Amniotic stem cell (primary cell): ENCODE results near the gene LHX1.

Source experiments
- DNase-seq: peaks from one replicate; lab custom pipeline; 2025; lab: John Stamatoyannopoulos, UW

Gene LHX1

DNA sequence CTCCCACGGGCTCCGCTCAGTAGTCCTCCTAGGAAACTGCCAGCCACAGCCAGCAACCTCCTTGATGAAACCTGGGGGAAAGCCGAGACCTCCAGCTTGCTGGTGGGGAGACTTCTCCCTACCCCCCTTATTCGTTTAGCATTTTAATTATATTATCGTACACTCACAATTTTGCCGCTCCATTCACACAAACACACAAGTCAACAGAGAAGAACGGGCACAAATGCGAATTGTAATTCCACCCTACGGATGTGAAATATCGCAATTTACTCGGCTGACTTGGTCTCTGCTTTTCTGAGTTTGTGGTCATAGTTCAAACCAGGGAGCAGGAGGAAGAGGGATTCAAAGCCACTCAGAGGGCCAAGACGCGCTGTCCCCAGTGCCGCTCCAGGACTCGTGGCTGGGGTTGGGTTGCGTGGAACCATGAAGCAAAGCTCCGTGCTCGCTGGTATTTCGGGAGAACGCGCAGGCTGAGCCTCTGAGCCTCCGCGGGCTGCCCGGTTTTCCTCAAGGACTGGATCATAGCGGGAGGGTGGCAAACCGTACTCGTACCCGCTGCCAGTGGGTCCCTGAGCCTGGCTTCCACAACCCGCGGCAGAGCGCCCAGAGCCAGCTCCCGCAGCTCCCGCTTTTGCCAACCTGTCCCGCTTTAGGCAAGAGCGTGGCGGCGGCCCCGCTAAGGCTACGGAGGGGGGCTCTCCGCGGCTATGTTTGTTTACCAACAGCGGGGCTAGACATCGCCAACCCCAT, 2.0 kb downstream of the LHX1 start:
- no peak for DNase-seq

DNA sequence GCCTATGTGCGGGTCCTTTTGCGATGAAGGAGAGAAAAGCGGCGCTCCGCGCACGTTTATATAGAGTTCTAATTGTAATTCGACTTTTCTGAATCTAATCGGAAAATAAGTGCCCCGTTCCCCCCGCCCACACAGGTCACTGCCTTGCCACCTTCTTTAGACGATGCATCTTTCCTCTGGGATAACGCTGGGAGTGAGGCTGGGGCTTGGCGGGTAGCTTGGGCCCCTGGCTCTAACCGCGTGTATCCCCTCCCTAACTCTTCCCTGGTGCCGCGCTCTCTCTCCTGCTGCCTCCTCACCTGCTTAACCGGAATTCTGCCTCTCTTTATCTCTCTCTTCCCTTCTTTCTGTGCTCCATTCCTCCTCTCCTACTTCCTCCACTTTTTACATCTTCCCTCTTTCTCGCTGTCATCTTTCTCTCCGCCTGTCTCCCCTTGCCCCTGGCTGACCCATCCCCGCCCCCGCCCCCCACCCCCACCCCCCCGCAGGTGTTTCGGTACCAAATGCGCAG, 2.6 kb downstream of the LHX1 start:
- no peak for DNase-seq

DNA sequence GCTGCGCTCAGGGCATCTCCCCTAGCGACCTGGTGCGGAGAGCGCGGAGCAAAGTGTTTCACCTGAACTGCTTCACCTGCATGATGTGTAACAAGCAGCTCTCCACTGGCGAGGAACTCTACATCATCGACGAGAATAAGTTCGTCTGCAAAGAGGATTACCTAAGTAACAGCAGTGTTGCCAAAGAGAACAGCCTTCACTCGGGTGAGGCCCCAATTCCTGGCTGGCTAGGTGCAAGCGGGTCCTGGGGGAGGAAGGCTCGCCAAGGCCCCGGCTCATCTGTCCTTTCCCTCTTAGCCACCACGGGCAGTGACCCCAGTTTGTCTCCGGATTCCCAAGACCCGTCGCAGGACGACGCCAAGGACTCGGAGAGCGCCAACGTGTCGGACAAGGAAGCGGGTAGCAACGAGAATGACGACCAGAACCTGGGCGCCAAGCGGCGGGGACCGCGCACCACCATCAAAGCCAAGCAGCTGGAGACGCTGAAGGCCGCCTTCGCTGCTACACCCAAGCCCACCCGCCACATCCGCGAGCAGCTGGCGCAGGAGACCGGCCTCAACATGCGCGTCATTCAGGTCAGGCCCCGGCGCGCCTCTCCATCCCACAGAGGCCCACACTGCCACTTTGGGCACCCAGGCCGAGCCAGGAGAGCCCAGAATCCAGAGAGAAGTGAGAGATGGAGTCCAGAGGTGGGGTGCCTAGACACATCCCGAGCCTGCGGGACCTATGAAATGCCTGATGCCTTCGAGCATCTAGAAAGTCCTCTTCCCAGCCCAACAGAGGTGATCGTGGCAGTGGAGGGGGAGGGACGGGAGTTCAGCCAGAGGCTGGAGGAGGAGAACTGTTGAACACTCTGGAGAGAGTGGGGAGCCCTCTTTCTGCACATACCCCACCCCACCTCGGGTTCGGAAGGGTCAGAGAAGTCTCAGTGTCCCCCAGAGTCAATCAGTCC, 3.3 kb downstream of the LHX1 start:
- DNase-seq: no peak

DNA sequence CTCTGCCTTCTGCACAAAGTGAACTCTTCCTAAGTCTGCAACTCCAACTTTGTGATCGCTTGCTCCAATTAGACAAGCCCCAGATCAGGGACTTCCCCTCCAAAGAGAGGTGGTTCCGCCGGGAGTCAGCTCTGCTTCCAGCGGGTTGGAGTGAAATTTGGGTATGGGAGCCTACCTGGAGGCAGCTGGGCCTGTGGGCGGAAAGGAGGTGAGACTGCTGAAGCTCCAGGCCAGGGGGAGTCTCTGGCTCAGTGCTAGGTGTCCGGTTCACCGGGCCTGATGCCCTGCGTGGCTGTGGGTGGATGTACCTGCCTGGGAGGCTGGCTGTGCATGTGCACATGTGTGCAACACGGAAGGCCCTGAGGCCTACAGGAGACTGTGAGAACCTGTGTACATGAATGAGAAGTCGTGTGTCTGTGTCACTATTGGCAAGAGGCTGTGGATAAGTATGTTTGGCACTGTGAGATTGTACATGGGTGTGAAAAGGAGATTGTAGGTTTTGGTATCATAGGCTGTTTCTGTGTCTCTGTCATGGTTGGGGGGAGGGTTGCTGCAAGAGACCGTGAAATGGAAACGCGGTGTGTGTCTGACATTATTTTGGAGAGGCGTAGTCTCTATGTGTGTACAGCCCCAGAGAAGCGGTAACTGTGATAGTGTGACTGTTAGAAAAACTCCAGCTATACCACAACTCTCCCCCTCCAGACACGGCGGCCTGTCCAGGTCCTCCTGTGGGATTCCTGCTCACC, 4.2 kb downstream of the LHX1 start:
- DNase-seq: no peak

DNA sequence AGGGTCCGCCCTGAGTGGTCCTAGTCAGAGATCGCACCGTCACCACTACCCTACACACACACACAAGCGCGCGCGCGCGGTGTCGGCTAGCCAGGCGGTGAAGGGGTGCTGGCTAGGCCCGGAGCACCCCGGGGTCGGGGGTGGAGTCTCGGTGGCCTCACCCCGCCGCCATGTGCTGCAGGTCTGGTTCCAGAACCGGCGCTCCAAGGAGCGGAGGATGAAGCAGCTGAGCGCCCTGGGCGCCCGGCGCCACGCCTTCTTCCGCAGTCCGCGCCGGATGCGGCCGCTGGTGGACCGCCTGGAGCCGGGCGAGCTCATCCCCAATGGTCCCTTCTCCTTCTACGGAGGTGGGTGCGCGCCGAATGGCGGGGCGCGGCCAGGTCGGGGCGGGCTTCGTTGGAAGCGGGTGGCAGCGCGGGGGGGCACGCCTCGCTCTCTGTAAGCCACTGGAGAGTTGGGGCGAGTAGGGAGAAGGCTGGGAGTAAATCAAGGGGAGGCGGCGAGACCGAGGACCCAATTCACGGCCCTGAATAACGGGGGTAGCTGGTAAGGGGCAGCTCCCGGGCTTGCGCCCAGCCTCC, 4.8 kb downstream of the LHX1 start:
- DNase-seq: no peak

DNA sequence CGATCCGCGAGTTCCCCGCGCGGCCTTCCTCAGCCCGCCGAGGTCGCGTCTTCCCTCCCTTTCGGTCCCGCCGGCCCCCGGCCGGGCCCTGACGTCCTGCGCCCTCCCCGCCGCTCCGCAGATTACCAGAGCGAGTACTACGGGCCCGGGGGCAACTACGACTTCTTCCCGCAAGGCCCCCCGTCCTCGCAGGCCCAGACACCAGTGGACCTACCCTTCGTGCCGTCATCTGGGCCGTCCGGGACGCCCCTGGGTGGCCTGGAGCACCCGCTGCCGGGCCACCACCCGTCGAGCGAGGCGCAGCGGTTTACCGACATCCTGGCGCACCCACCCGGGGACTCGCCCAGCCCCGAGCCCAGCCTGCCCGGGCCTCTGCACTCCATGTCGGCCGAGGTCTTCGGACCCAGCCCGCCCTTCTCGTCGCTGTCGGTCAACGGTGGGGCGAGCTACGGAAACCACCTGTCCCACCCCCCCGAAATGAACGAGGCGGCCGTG, 5.4 kb downstream of the LHX1 start:
- DNase-seq: no peak

DNA sequence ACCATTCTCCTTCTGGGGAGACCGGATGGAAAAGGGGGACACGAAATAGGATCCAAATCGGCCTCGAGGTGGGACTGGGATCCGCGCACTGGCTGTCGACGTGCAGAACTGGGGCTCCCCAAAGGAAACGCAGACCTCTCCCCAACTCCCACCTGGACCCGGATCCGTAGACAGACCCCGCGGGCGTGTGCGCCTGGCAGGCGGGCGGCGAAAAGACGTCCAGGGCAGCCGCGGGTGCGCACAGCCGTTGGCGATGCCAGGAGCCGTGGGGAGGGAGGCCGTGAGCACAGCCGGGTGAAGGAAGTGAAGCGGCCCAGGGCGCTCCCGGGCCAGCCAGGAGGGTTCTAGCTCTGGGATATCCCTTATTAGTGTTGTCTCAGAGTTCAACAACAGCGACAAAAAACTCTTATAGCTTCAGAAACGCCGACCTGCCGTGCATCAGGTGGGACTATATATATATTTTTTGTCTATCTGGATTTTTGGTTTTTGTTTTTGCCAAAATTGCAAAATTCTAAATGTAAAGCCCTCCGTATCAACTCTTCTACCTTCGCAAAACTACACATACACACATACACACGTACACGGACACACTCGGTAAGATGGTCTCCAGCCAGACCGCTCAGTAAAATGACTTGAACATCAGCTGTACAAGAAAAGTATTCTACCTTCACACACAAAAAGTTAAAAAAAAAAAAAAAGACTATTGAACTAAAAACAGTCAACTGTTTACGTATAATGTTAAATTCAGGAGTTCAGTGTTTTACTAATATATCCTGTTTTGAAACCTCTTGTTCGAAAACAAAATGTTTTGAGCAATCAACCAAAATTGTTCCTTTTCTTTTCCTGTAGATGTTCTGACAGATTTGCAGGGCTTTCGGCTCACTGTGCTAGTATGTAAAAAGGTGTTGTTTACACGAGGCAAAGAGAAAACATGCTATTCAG, 6.2 kb downstream of the LHX1 start:
- DNase-seq: no peak

DNA sequence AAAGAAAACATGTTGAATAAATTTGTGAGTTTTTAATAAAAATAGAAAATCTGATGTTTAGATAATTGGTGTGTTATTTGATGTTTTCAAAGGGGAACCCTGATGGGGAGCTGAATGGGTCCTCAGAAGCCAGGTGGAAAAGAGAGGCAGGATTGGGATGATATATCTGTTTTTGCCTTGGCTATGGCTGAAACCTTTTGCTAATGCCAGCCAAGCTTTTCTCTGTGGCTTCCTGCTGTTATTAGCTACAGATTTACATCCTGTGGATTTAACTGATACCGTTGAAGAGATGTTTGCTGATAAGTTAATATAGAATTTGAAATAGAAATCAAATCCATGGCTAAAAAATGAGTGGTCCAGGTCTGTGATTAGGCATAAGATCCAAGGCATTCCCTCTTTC, 7.3 kb downstream of the LHX1 start:
- no peak for DNase-seq

DNA sequence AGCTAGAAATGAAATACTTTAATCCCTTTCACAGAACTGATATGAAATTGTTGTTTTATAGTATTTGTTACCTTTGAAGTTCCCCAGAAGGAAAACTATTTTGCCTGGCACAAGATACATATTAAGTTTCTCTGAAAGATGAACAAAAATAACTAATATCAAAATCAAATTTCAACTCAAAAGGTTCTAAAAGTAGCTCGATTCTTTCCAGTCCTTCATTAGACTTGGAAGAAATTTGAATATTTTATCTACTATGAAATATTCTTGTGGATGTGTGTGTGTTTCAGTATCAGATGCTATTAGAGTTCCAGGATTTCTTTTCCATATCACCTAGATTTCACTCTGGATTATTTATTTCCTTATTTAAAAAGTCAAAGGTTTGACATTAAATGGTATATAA, 7.9 kb downstream of the LHX1 start:
- no peak for DNase-seq

DNA sequence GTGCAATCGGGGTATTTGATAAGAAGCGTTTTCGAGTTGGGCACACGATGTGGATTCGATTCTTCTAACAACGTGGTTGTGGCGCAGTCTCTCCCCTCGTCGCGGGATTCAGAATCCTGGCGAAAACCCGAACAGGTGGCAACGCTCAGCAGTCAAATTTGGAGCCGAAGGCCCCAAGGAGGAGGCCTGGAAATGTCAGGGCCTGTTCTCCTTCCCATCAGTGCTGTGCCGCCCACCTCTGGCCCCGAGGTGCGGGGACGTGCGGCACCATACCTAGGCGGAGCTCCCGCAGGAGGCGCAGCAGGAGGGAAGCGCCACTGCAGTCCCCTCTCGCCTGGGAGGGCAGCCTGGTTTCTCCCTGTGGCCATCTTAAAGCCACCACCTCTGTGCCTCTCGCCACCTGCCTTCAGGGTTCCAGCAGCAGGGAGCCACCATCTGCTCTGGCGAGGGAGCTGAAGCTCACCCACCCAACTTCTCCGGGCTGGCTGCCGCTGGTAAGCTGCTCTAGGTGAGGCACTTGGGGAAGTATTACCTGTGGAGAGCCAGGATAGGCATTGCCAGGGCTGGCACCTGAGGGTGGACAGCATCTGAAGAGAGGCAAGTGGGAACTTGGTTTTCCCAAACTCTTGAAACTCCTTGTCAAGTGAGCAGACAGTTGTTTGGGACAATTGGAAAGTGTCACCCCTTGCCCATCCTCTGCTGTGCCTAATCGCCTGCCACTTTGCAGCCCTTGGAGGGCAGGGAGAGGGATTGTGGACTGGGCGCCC, 8.9 kb downstream of the LHX1 start:
- DNase-seq: no peak

DNA sequence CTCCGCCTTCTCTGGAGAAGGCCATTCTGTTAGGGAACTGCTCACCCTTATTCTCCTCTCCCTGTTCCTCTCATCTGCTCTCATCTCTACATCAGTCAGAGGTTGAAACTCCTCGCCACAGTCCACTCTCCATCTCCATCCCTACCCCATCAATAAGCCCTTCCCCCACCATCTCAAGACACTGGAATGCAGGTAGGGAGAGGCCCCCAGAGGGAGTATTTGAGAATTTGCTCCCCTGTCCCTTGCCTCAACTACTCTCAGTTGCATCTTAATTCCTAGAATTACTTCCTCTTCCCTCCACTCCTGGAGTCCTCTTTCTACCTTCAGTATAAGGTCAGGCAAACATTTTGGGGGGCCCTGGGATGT, 9.4 kb downstream of the LHX1 start:
- no peak for DNase-seq

DNA sequence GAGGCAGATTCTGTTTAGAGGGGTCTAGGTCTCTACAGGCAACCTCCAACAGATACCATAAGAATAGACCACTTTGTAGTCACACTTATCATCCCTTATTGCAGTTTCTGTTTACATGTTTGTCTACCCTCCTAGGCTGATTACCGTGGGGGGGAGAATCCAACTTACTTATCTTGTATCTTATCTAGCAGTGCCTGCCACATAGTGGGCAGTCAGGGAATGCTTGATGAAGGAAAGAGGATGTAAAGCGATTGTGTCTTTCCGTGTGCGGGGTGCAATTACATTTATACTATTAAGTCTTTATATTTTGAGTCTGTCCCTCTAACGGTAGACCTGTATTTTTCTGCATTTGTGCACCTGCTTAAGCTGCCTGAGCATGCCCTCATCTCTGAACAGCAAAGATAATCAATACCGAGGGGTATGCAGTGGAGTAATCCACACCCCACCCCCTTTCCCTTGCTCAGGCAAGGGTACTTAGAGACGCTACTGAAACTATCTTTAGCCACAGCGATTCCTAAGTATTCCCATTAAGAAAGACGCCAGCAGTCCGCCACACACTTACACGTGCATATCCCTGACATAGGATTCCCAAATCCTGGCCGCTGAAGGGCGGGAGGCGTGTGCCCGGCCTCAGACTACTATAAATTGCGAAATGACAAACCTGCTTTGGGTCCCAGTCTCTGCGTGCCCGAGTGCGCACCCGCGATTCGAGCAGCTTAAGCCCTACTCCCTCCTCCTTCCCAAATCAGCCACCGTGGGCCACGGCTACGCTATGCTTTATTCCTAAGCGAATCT, 10.8 kb downstream of the LHX1 start:
- DNase-seq: no peak

DNA sequence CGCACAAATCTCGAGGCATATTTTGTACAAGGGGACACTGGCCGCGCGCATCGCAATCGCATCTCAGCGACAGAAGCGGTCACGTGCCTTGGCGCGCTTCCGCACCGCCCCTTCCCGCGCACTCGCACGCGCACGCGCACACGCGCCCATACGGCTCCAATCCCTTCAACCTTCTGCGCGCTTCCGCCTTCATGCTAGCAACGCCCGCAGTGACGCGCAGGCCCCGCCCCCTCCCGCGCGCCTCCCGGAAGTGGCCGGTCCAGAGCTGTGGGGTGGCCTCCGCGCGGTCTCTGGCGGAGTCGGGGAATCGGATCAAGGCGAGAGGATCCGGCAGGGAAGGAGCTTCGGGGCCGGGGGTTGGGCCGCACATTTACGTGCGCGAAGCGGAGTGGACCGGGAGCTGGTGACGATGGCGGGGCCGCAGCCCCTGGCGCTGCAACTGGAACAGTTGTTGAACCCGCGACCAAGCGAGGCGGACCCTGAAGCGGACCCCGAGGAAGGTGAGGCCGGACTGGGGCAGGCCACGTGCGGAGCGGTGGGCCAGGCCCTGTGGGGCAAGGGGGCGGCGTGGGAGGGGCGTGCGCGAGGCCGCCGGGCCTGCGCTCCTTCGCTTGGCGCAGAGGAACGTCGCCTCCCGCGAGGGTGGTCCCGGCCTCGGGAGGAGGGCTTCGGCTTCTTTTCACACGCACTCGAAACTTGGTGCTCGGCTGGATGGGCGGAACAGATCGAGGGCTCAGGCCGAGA, 11.6 kb downstream of the LHX1 start, which contains the start of gene AATF:
Gene AATF, plus strand, starts transcription at position 238 of the 744 bp plus-strand sequence. Its CDS starts 172 bp downstream, at position 410.
- DNase-seq: peak; percentile 85

DNA sequence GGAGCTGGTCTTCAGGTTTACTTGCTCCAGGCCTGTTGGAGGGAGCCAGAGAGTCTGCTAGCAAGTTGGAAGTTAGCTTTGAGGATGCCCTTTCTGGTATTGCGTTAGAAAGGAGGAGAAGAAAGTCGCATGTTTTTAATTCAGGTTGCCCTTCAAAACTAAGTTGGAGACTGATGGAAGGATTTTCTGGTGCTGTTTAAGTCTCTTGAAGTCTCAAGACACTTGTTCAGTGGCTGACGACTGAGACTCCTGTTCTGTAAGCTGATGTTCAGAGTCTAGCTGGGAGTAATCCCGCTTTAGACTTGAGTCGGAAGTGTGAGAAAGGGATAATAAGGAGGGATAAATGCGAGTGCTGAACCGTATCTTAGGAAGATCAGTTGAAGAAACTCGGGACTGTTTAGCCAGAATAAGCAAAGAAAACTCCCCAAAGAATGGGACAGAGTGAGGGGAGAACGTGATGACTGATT, 12.2 kb downstream of the LHX1 start:
- DNase-seq: no peak

DNA sequence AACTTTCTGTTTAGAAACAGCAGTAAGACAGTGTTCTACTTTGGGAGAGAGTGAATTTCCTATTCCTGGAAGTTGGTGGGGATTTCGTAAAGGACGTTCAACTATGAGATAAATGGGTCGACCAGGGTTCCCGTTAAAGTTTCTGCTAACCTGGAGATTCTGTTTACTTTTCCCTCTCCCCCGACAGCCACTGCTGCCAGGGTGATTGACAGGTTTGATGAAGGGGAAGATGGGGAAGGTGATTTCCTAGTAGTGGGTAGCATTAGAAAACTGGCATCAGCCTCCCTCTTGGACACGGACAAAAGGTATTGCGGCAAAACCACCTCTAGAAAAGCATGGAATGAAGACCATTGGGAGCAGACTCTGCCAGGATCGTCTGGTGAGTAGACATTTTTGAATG, 12.8 kb downstream of the LHX1 start:
- DNase-seq: no peak

DNA sequence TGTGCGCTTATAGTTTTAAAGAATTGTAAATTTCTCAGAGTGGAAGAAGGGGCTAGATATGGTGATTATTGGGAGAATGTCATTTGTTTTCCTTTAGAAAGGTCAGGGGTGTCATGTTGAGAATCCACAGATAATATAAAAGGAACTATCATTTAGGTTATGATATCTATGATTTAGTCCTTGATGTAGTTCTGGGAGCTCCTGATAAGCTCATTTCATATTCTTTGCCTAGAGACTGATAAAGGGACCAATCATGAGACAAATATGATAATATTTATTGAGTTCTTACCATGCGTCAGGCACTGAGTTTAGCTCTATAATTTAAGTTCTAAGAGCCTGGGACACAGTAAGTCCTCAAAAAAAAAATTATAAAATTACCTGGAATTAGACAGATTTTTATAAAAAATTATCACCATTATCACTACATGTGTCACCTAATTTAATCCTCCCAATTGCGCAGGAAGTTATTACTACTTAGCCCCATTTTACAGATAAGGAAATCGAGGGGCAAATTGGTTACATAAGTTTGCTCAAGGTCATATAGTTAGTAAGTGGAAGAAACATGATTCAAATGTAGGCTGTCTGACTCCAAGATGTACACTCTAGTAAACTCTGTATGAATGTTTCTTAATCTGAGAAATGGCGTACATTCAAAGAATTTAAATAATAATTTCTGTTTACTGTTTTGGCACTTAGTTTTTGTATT, 14.0 kb downstream of the LHX1 start:
- DNase-seq: no peak

DNA sequence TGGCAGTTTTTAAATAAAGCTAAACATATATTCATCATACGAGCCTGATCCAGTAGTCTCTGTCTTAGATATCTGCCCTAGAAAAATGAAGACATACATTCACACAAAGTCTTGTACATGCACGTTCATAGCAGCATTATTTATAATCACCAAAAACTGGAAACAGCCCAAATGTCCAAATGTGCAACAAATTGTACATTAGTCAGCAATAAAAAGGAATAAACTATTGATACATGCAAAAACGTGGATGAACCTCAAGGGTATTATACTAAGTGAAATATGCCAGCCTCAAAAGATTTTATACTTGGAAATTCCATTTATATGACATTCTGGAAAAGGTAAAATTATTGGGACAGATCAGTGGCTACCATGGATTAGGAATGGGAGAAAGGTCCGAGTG, 34.2 kb downstream of the LHX1 start:
- DNase-seq: no peak
